CD4-positive, alpha-beta T cell treated with Interferon alpha-2 for 1 hour (primary cell): Measurements from ENCODE around the gene PCAT6.

ENCODE experiments used
- DNase-seq, 2 donors: peaks; one replicate each; pipeline ENCODE4 v3.0.0-alpha.2; 2020 to 2022

PCAT6 gene

GRCh38 chr1:202852163-202852904 lies 41.6 kb downstream of the PCAT6 start:
- DNase-seq = peak; percentile 23 to 50

- DNase-seq = no peak
Observed at GRCh38 chr1:202854787-202855186, 44.0 kb downstream of the PCAT6 start.

GRCh38 chr1:202856014-202856413 lies 45.3 kb downstream of the PCAT6 start:
- DNase-seq = no peak

- no peak for DNase-seq
Observed at GRCh38 chr1:202857136-202857610, 46.4 kb downstream of the PCAT6 start.

GRCh38 chr1:202858331-202858730 lies 47.6 kb downstream of the PCAT6 start:
- DNase-seq = no peak

GRCh38 chr1:202858789-202859414 lies 48.1 kb downstream of the PCAT6 start:
- DNase-seq = no peak

GRCh38 chr1:202860744-202861419 lies 50.1 kb downstream of the PCAT6 start:
- peak in 1 of 2 donors; percentile 12 for DNase-seq
